Astrocyte (in vitro differentiated cells and primary cell): ENCODE data around the gene GLO1.

Source experiments
- EZH2 ChIP-seq: IDR thresholded peaks from 2 replicates; pipeline ENCODE4 v1.6.1; 2012; ENCODE audit warnings: mild to moderate bottlenecking, low read length, inconsistent platforms; ENCODE audit not compliant: insufficient read depth
- TF ChIP-seq, protein P1 (sequence below): IDR thresholded peaks from 2 replicates; pipeline ENCODE4 v1.5.1; 2011; ENCODE audit warnings: low read depth, mild to moderate bottlenecking, inconsistent platforms, low read length, moderate library complexity; ENCODE audit not compliant: insufficient read depth

DNA sequence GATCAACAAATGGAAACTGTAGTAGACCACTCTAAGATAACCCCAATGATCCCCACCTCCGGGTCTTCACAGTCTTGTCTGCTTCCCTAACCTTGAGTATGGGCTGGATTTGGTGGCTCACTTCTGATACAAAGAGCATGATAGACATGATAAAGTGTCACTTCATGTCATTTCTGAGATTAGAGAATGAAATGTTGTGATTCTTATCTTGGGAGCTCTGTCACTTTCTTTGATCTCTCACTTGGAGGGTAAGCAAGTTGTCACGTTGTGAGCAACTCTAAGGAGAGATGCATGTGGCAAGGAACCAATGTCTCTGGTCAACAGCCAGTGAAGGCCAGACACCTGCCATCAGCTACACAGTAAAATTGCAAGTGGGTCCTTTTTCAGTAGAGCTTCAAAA is 3.0 kb upstream of the GLO1 start:
- TF ChIP-seq, protein P1, sequence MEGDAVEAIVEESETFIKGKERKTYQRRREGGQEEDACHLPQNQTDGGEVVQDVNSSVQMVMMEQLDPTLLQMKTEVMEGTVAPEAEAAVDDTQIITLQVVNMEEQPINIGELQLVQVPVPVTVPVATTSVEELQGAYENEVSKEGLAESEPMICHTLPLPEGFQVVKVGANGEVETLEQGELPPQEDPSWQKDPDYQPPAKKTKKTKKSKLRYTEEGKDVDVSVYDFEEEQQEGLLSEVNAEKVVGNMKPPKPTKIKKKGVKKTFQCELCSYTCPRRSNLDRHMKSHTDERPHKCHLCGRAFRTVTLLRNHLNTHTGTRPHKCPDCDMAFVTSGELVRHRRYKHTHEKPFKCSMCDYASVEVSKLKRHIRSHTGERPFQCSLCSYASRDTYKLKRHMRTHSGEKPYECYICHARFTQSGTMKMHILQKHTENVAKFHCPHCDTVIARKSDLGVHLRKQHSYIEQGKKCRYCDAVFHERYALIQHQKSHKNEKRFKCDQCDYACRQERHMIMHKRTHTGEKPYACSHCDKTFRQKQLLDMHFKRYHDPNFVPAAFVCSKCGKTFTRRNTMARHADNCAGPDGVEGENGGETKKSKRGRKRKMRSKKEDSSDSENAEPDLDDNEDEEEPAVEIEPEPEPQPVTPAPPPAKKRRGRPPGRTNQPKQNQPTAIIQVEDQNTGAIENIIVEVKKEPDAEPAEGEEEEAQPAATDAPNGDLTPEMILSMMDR: no peak
- no peak for TF ChIP-seq EZH2
